ENCODE measurements around the gene TENM4. TPM values are rescaled to one million over a fixed set of nuclear protein-coding genes. Genes with fewer than 3 reads are reported as not detected.
A peak's percentile ranks its signal among the peaks of the same experiment; 100 is the strongest.

TENM4 gene
- total and polyA plus RNA-seq, 10 of the 15 experiments (the other 5 are each of a cell fraction or from before 2014, with no cell fraction given) = 0.03 to 0.12 (median 0.06) TPM; not detected in 7

- no peaks in the 10 kb centered on the region for H3K4me1 ChIP-seq (ENCODE audit: control insufficient read depth, insufficient read depth, low read length)
- no peak overlapping the region for H3K4me2 ChIP-seq (ENCODE audit: control insufficient read depth, insufficient read depth)
- no peaks in the 10 kb centered on the region for H4K20me1 ChIP-seq (ENCODE audit: control insufficient read depth, insufficient read depth)
- H3K4me3 ChIP-seq = no peak overlapping the region
- no TSS peak for BruUV-seq (replicated peaks)
- FAIRE-seq (no peak), DNase-seq (ENCODE audit: low read depth, low spot score) (no peak), ATAC-seq (no peak)
- H2AFZ ChIP-seq (ENCODE audit: control insufficient read depth, low read depth, low read length) = no peak overlapping the region
- POLR2A ChIA-PET = no interaction called here
- TF ChIP-seq SMAD5 (IDR thresholded peaks at IDR 0.05; ENCODE audit: low read depth) (no peak), SKIL (IDR thresholded peaks at IDR 0.05; ENCODE audit: low read depth, poor library complexity, severe bottlenecking) (no peak)
- CTCF ChIA-PET = no interaction called here
- no peak overlapping the region for H3K9ac ChIP-seq (ENCODE audit: control insufficient read depth, insufficient read depth, low read length)
- SMC1A ChIA-PET (ENCODE audit: uncharacterized antibody, unreplicated experiment) = interaction anchor here (0.7 to 0.9 kb wide), 2 partner anchors 11 to 1783 kb away, joined by 3 read pairs; no protein-coding TSS in a partner anchor
- 32% methylated on average over 8 of the region's 8 CpGs for WGBS (ENCODE audit: insufficient coverage, insufficient replicate concordance, low lambda C conversion rate, missing lambda C conversion rate)
- in situ Hi-C loops (cut with MboI) = no loop called here
- no peaks in the 10 kb centered on the region for H3K36me3 ChIP-seq (ENCODE audit: control insufficient read depth in 2 of 2, insufficient read depth in 2 of 2, low read length in 1 of 2)
- peaks cover 2 to 3% of the 10 kb centered on the region in 2 experiments; a peak in 3 of 4 replicates for H3K27me3 ChIP-seq (replicated peaks in 1 of 2; ENCODE audit: control insufficient read depth in 2 of 2, insufficient read depth in 2 of 2, low read length in 1 of 2)
- RAD21 ChIA-PET (ENCODE audit: unreplicated experiment) = no interaction called here
- no peak overlapping the region for H3K27ac ChIP-seq (ENCODE audit: control insufficient read depth, insufficient read depth)
- no peaks in the 10 kb centered on the region for H3K79me2 ChIP-seq (ENCODE audit: control insufficient read depth, insufficient read depth, low read length)
- H3K9me3 ChIP-seq (replicated peaks; ENCODE audit: control insufficient read depth, insufficient read depth, low read length) = no peaks in the 10 kb centered on the region
- intact Hi-C loops (cut with micrococcal nuclease; ENCODE audit: unreplicated experiment) = no loop called here
These were observed 475.4 kb downstream of the TENM4 start for GRCh38 chr11:78965432-78965831.

GRCh38 chr11:78961937-78962701, 478.7 kb downstream of the TENM4 start:
- Histone ChIP-seq H3K79me2 (ENCODE audit: control insufficient read depth, insufficient read depth, low read length) (no peaks in the 10 kb centered on the region), H3K4me3 (no peak overlapping the region), H3K9ac (ENCODE audit: control insufficient read depth, insufficient read depth, low read length) (no peak overlapping the region), H3K9me3 (replicated peaks; ENCODE audit: control insufficient read depth, insufficient read depth, low read length) (no peaks in the 10 kb centered on the region), H2AFZ (ENCODE audit: control insufficient read depth, low read depth, low read length) (no peak overlapping the region), H3K4me2 (ENCODE audit: control insufficient read depth, insufficient read depth) (no peak overlapping the region), H3K4me1 (ENCODE audit: control insufficient read depth, insufficient read depth, low read length) (no peaks in the 10 kb centered on the region), H3K36me3 (ENCODE audit: control insufficient read depth in 2 of 2, insufficient read depth in 2 of 2, low read length in 1 of 2) (no peaks in the 10 kb centered on the region), H3K27me3 (replicated peaks in 1 of 2; ENCODE audit: control insufficient read depth in 2 of 2, insufficient read depth in 2 of 2, low read length in 1 of 2) (peaks cover 2 to 3% of the 10 kb centered on the region in 2 experiments; a peak in 3 of 4 replicates), H4K20me1 (ENCODE audit: control insufficient read depth, insufficient read depth) (no peaks in the 10 kb centered on the region), H3K27ac (ENCODE audit: control insufficient read depth, insufficient read depth) (no peak overlapping the region)
- ATAC-seq = no peak
- RAD21 ChIA-PET (ENCODE audit: unreplicated experiment) = no interaction called here
- no TSS peak for BruUV-seq (replicated peaks)
- TF ChIP-seq ZNF274 (IDR thresholded peaks at IDR 0.05; ENCODE audit: insufficient read depth, insufficient read length) (no peak), BMI1 (IDR thresholded peaks at IDR 0.05; ENCODE audit: borderline replicate concordance) (peak; percentile 49; the same call in 1 of the 2 replicates)
- FAIRE-seq = no peak
- intact Hi-C loops (cut with micrococcal nuclease; ENCODE audit: unreplicated experiment) = no loop called here
- POLR2A ChIA-PET = no interaction called here
- CTCF ChIA-PET = no interaction called here
- WGBS (ENCODE audit: insufficient coverage, insufficient replicate concordance, low lambda C conversion rate, missing lambda C conversion rate) = 24% methylated on average over 30 of the region's 36 CpGs
- DNase-seq (ENCODE audit: low read depth, low spot score) = no peak
- in situ Hi-C loops (cut with MboI) = no loop called here
- SMC1A ChIA-PET (ENCODE audit: uncharacterized antibody, unreplicated experiment) = no interaction called here
